ENCODE data around the gene PHF21B.

The PHF21B gene

DNA sequence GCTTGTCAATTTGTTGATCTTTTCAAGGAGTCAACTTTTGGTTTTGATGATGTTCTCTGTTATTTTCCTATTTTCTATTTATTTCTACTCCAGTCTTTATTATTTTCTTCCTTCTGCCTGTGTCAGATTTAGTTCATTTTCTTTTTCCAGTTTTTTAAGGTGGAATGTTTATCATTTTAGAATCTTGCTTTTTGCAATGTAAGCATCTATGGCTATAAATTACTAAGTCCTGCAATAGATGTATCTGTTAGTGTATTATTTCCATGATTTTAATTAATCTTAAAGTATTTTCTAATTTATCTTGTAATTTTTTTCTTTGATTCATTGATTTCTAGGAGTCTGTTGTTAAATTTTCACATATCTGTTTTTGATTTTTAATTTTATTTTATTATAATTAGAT lies 175.7 kb downstream of the PHF21B start:
- H3K4me3 ChIP-seq (ENCODE audit: low read depth, low read length), result no peak overlapping the region
- no peak for TF ChIP-seq CTCF (IDR thresholded peaks at IDR 0.05; ENCODE audit: low read depth, low read length, missing control alignments)
- no peak for DNase-seq (ENCODE audit: low read depth)

GRCh38 chr22:44831885-44832284 lies 177.9 kb downstream of the PHF21B start:
- TF ChIP-seq CTCF (IDR thresholded peaks at IDR 0.05; ENCODE audit: low read depth, low read length, missing control alignments), result no peak
- DNase-seq (ENCODE audit: low read depth), result no peak
- H3K4me3 ChIP-seq (ENCODE audit: low read depth, low read length), result no peak overlapping the region
